LNCAP (cell line): ENCODE data around the gene EIF3B.

Experiments
- CTCF ChIP-seq: fragments of 450-650 bp; IDR thresholded peaks from 2 replicates; pipeline ENCODE4 v1.5.1; 2017; ENCODE audit warnings: mild to moderate bottlenecking

EIF3B gene

DNA sequence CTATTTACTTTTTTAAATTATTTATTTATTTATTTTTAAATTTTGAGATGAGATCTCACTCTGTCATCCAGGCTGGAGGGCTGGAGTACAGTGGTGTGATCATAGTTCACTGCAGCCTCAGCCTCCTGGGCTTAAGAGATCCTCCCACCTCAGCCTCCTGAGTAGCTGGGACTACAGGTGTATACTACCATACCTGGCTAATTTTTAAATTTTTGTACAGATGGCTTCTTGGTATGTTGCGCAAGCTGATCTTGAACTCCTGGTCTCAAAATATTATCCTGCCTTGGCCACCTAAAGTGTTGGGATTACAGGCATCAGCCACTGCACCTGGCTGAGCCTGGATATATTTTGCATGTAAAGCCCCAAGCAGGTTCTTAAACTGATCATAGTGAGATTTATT lies 56.4 kb downstream of the EIF3B start:
- no peak for TF ChIP-seq CTCF

- no peak for TF ChIP-seq CTCF
Observed at GRCh38 chr7:2411815-2412586, 57.4 kb downstream of the EIF3B start.

DNA sequence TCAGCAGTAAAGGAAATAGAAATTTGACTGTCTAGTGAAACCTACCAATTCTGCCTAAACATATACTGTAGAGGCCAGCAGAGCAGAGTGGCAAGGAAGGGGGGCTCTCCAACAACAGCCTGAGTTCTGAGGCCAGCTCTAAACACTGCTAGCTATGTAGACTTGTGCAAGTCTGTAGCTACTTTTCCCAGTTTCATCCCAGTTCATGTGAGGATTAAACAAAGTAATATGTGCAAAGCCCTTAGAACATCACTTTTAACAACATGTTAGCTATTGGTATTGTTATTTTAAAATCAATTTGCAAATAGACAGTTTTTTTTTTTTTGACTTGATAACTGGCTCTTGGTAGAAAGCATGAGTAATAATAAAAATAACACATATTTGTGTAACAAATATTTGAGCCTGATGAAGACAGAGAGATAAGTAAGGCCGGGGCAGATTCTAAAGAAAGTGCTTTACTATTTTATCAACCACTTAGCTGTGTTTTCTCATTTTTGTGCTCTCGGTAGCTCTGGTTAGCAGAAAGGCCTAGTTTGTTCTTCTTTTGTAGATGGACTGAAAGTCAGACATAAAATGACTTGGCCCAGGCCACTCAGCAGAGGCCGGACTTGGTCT lies 58.1 kb downstream of the EIF3B start:
- TF ChIP-seq CTCF = no peak

DNA sequence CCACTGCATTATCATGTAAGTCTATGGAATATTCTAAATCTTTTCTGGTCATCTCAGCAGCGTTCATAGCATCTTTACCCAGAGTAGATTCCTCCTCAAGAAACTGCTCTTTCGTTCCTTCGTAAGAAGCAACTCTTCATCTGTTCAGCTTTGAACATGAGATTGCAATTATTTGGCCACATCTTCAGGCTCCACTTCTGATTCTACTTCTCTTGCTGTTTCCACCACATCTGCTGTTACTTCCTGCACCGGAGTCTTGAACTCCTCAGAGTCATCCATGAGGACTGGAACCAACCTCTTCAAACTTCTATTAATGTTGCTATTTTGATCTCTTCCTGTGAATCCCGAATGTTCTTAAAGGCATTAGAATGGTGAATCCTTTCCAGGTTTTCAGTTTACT lies 61.4 kb downstream of the EIF3B start:
- TF ChIP-seq CTCF = no peak

DNA sequence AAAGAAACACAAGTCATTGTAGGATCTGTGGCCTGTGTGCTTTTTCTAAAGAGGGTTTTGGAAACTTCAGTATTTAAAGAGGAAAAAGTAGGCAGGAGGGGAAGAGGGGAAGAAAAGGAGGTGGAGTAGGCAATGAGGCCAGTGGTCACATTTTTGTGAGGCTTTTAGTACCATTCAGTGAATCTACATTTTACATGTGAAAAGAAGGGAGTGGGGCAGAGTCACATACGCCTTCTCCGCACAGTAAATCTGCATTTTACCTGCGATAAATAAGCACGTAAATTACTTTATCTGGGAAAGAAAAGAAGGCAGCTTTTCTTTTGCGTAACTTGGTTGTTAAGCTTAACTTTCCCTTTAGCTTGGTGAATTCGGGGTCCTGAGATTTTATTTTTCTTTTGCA lies 62.0 kb downstream of the EIF3B start:
- TF ChIP-seq CTCF = no peak

- no peak for TF ChIP-seq CTCF
Observed at GRCh38 chr7:2417981-2418481, 63.4 kb downstream of the EIF3B start.

GRCh38 chr7:2420216-2420933 lies 65.7 kb downstream of the EIF3B start:
- TF ChIP-seq CTCF = no peak
